ENCODE data around the gene PMM2.

PMM2 gene

GRCh38 chr16:8774208-8774607 lies 23.4 kb upstream of the PMM2 start:
- no peak overlapping the region for H3K4me3 ChIP-seq (ENCODE audit: low read depth, low read length)
- TF ChIP-seq CTCF (IDR thresholded peaks at IDR 0.05; ENCODE audit: low read depth, low read length) (no peak), POLR2A (IDR thresholded peaks at IDR 0.05; ENCODE audit: extremely low read depth, insufficient read length) (no peak), MYC (IDR thresholded peaks at IDR 0.05; ENCODE audit: low read depth, low read length) (no peak), MAX (IDR thresholded peaks at IDR 0.05; ENCODE audit: low read depth, low read length) (no peak)
- no peak for DNase-seq (ENCODE audit: low read depth)

- H3K4me3 ChIP-seq (ENCODE audit: low read depth, low read length) = no peak overlapping the region
- no peak for DNase-seq (ENCODE audit: low read depth)
These were observed 22.3 kb upstream of the PMM2 start for GRCh38 chr16:8775359-8775758.

GRCh38 chr16:8776129-8776584 lies 21.5 kb upstream of the PMM2 start:
- no peak for DNase-seq (ENCODE audit: low read depth)
- no peak overlapping the region for H3K4me3 ChIP-seq (ENCODE audit: low read depth, low read length)
- TF ChIP-seq CTCF (IDR thresholded peaks at IDR 0.05; ENCODE audit: low read depth, low read length) (no peak), MAX (IDR thresholded peaks at IDR 0.05; ENCODE audit: low read depth, low read length) (no peak), MYC (IDR thresholded peaks at IDR 0.05; ENCODE audit: low read depth, low read length) (no peak), POLR2A (IDR thresholded peaks at IDR 0.05; ENCODE audit: extremely low read depth, insufficient read length) (no peak)

More at GRCh38 chr16:8775359-8775758, 22.3 kb upstream of the PMM2 start:
- TF ChIP-seq CTCF (IDR thresholded peaks at IDR 0.05; ENCODE audit: low read depth, low read length) = no peak
- no peak for TF ChIP-seq MYC (IDR thresholded peaks at IDR 0.05; ENCODE audit: low read depth, low read length)
- no peak for TF ChIP-seq MAX (IDR thresholded peaks at IDR 0.05; ENCODE audit: low read depth, low read length)
- TF ChIP-seq POLR2A (IDR thresholded peaks at IDR 0.05; ENCODE audit: extremely low read depth, insufficient read length) = no peak

GRCh38 chr16:8777217-8777616 lies 20.4 kb upstream of the PMM2 start:
- H3K4me3 ChIP-seq (ENCODE audit: low read depth, low read length) = no peak overlapping the region
- no peak for DNase-seq (ENCODE audit: low read depth)
- TF ChIP-seq POLR2A (IDR thresholded peaks at IDR 0.05; ENCODE audit: extremely low read depth, insufficient read length) (no peak), MAX (IDR thresholded peaks at IDR 0.05; ENCODE audit: low read depth, low read length) (no peak), CTCF (IDR thresholded peaks at IDR 0.05; ENCODE audit: low read depth, low read length) (no peak), MYC (IDR thresholded peaks at IDR 0.05; ENCODE audit: low read depth, low read length) (no peak)

GRCh38 chr16:8781797-8782196 lies 15.8 kb upstream of the PMM2 start:
- no peak overlapping the region for H3K4me3 ChIP-seq (ENCODE audit: low read depth, low read length)
- no peak for DNase-seq (ENCODE audit: low read depth)
- TF ChIP-seq POLR2A (IDR thresholded peaks at IDR 0.05; ENCODE audit: extremely low read depth, insufficient read length) (no peak), MAX (IDR thresholded peaks at IDR 0.05; ENCODE audit: low read depth, low read length) (no peak), CTCF (IDR thresholded peaks at IDR 0.05; ENCODE audit: low read depth, low read length) (no peak), MYC (IDR thresholded peaks at IDR 0.05; ENCODE audit: low read depth, low read length) (no peak)

- no peak for DNase-seq (ENCODE audit: low read depth)
- H3K4me3 ChIP-seq (ENCODE audit: low read depth, low read length) = no peak overlapping the region
- TF ChIP-seq POLR2A (IDR thresholded peaks at IDR 0.05; ENCODE audit: extremely low read depth, insufficient read length) (no peak), CTCF (IDR thresholded peaks at IDR 0.05; ENCODE audit: low read depth, low read length) (no peak), MYC (IDR thresholded peaks at IDR 0.05; ENCODE audit: low read depth, low read length) (no peak), MAX (IDR thresholded peaks at IDR 0.05; ENCODE audit: low read depth, low read length) (no peak)
These were observed 15.0 kb upstream of the PMM2 start for GRCh38 chr16:8782673-8783072.

Data from NB4 (cell line).